Measurements from ENCODE around the gene WSCD1.

The WSCD1 gene

DNA sequence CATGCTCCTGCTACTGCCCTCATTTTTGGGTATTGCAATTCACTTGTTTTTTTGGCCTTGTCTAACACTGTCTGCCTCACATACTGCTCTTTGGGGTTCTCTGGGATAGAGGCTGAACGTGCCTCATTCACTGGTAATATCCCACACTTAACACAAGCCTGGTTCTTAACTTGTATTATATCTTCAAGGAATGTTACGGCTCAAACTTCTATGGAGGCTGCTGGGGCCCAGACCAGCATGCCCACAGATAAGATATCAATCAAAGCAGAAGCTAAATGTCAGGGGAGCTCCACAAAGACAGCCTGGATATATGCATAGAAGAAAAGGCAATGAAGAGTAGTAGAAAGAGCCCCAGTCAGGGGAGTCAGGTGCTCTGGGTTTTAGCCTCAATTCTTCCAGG is 103.5 kb downstream of the WSCD1 start:
- H4K20me1 ChIP-seq (ENCODE audit: insufficient read depth, low read length), result no peaks in the 10 kb centered on the region; the same call in 1 of the 2 replicates
- ATAC-seq (ENCODE audit: insufficient read depth, low read depth) (no peak), DNase-seq (no peak)
- no peak overlapping the region for H3K4me3 ChIP-seq (ENCODE audit: low read depth in 1 of 2, low read length in 2 of 2)
- no peak for TF ChIP-seq EZH2 (IDR thresholded peaks at IDR 0.05; ENCODE audit: borderline replicate concordance, low read depth, low read length, severe bottlenecking)
- no peak overlapping the region for H3K4me2 ChIP-seq (ENCODE audit: insufficient read depth, low read length)
- H3K4me1 ChIP-seq (ENCODE audit: insufficient read depth, low read length), result no peaks in the 10 kb centered on the region
- H3K79me2 ChIP-seq (ENCODE audit: insufficient read depth, low read length), result no peaks in the 10 kb centered on the region
- H3K36me3 ChIP-seq (ENCODE audit: insufficient read depth, low read length), result no peaks in the 10 kb centered on the region
- H3K9me3 ChIP-seq (ENCODE audit: insufficient read depth, low read length, severe bottlenecking), result no peaks in the 10 kb centered on the region
- H2AFZ ChIP-seq (ENCODE audit: low read depth, low read length), result no peak overlapping the region
- no peak overlapping the region for H3K27ac ChIP-seq (ENCODE audit: low read length)
- H3K9ac ChIP-seq (ENCODE audit: low read depth, low read length), result no peak overlapping the region
- peaks cover 2% of the 10 kb centered on the region for H3K27me3 ChIP-seq (ENCODE audit: insufficient read depth, low read length, poor library complexity)
